RPMI7951 (cell line): Measurements from ENCODE around the gene CPVL. TPM values are rescaled to one million over a fixed set of nuclear protein-coding genes. Genes with fewer than 3 reads are reported as not detected.

Experiments used
- DNase-seq: peaks from one replicate; pipeline ENCODE4 v3.0.0-alpha.2; 2012; ENCODE audit warnings: low read depth
- total RNA-seq: library from RNA; depleted of rRNA; stranded (reverse); fragments of >200 nt; shearing (Covaris generic); gene quantifications from 2 replicates; pipeline ENCODE4 v1.2.3, GENCODE V29; 2014

CPVL gene
- total RNA-seq, 1 experiment from 2014 or later: 3.8 TPM

DNA sequence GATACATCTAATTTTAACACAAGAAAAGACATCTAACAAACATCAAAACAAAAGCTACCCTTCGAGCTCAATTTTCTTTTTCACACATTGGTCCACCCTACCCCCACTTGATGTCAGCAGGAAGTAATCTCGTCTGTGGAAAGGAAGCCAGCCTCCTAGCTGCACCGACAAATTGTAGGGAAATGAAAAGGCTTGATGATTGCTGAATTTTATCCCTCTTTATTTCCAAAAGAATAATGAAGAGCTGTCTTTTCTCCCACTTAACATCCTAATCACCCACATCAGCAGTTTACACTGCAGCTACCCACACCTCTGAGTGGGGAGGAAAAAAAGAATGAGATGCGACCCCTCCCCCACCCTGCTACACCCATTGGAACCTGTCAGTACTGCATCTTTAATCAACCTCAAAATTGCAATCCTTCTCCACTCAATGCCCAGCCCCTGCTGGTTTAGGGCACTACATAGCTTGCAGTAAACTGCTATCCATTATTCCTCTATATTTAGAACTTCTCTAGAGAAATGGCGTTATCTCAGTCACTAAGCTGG is 10.6 kb upstream of the CPVL start:
- no peak for DNase-seq

DNA sequence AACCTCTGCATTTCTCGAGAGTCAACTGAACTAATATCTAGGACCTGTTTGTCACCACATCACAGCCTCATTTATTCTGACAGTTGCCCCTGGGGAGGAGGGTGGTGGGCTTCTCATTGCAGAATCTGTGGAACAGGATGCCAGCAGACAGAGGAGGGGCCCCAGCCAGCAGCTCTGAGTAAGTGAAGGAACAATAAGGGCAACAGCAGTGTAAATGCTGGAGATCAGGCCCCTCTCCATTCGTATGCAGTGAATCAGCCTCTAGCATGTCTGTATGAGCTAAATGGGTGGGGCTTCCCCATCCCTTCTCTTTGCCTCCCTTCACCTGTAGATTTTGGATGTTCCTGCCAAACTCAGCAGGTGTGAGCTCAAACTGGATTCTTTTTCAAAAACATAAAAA is 7.7 kb upstream of the CPVL start:
- no peak for DNase-seq

DNA sequence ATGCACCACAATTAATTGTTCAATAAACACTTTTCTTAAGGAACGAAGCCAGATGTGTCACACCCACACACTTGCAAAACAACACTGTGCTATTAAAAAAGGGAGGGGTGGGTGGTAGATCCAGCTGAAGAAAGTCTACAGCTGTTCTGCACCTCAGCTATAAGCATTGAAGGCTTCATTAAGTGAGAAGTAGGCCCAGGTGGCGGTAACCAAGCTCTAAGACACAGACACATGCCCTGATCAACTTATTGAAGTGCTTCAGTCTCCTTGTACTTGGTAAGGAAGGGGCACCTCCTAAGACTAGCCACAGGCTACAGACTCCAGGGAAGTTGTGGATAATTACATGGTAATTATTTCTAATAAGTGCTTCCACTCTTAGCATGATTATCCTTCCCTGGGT is 4.5 kb upstream of the CPVL start:
- DNase-seq: no peak

DNA sequence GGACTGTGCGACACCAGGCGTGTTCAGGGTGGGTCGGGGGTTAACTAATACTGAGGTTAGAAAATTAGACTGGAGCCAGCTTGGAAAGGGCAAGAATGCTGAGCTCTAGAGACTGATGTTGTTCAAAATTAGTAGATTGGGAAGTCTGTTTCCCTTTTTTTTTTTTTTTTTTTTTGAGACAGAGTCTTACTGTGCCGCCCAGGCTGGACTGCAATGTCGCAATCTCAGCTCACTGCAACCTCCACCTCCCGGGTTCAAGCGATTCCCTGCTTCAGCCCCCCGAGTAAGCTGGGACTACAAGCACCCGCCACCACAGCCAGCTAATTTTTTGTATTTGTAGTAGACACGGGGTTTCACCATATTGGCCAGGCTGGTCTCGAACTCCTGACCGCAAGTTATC is 2.7 kb upstream of the CPVL start:
- DNase-seq: no peak

DNA sequence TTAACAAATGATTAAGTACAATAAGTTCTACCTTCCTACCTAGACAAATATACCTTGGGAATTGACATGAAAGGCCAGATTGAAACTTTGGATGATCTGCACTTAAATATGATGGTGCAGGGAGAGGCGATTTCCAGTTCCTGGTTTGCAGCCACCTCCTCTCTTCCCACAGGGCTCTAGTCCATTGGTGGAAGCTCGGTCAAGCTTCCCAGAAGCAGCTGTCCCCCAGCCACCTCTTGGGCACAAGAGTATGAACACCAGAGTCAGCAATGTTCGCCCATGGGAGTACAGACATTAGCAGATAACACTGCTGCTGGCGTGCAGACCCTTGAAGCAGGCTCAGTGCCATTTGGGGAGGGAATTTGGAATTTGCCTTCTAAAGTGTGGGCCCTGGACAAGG is 1.5 kb upstream of the CPVL start:
- no peak for DNase-seq

DNA sequence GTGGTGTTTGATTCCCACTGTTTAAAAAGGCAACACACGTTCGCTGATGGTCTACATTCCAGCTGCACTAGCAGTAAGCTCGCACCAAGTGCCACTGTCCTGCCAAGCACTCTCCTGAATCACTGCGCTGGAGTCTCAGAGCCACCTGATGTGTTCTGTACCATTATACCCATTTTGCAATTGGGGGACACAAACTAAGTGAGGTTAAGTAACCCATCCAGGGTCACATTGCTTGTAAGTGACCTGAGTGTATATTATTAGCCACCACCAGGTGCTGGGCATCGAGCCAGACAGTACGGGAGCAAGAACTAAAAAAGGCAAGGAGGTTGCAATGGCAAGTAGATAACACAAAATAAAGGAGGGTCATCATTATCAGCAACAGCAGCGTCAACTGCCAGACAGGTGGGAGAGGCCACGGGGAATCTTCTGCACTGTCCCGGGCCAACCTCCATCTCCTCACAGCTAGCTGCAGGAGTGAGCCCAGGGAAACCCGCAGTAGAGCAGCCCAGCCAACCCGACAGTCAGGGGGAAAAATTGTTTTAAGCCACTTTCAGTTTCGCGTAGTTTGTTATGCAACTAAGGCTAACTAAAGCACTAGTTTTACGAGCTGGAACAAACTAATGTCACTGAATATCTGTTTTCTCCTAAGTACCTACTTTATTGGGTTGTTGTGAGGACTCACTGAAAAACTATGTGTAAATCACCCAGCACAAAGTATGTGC is 712 bp upstream of the CPVL start:
- DNase-seq: no peak

DNA sequence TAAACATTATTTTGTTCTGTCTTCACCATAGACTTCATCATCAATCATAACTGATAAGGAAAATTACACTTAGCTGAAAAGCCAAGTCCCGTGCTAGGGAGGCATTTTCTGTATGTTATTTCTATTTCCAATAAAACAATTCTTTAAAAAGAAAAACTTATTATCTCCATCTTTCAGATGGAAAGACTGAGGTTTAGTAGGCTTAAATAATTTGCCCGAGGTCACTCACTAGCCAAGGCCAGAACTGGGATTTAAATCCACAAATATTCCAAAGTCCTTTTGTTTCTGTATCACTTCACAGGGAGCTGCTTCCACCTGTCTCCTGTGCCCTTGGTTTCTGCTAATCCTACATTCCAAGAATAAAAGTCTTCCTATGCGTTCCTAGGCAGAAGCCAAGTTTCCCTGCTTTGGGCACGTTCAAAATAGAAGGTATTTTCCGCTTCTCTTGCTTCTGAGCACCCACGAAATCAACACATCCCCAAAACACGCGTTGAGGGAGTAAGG is 732 bp downstream of the CPVL start:
- no peak for DNase-seq

DNA sequence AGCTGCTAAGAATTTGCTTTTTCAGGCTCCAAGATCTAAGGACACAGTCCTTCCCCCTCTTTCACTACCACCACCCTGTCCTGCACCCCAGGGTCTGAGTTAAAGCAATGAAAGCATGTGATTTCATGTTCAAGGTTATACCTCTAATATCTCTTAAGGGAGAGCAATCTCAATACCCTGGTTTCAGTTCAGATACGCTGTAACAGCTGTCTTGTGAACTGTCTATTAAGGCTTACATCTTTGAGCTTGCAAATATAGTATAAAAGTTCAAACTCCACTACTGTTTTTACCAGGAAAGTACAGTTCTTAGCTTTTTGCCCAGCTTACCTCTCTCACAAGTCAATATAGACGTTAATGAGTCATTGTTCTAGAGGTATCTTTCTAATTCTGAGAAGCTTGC is 2.6 kb downstream of the CPVL start:
- DNase-seq: no peak

DNA sequence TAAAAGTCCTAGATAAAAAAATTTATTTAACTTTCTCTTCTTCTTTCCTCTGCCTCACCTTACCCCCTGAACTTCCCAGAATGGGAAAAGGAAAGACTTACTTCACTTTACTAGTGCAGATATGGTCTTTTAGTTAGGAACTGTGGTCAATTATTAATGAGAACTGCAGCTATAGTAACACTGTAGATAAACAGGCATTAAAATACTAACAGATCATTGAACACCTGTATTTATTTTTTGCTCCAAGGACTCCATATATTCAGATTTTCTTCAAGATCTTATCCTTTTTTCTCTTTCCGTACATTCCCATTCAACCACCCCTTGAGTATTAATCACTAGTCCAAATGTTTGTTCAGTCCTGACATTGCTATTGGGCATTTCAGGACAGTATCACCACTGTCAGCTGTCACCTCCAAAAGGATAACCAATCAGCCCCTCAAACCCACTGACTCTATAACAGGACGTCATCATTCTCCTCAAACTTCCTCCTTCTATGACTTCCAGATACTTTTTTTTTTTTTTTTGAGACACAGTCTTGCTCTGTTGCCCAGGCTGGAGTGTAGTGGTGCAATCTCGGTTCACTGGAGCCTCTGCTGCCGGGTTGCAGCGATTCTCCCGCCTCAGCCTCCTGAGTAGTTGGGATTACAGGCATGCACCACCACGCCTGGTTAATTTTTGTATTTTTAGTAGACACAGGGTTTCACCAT is 4.2 kb downstream of the CPVL start:
- no peak for DNase-seq

DNA sequence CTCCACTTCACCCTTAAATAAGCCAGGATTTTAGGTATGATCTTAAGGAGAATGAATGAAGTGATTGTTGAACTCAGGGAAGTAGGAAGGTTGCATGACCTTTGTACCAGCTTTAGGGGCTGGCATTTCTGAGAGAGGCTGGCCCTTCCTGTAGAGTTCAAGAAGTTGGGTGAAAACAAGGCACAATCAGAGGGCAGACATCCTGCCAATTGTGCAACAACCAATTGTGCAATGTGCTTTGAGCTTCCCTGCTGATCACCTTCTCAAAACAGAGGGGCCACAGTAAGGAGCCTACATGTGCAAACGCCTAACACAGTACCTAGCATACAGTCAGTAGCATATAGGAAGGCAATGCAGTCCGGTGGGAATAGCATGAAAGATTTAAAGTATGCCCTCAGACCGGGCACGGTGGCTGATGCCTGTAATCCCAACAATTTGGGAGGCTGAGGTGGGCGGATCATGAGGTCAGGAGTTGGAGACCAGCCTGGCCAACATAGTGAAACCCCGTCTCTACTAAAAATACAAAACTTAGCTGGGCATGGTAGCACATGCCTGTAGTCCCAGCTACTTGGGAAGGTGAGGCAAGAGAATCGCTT is 5.4 kb downstream of the CPVL start:
- no peak for DNase-seq

DNA sequence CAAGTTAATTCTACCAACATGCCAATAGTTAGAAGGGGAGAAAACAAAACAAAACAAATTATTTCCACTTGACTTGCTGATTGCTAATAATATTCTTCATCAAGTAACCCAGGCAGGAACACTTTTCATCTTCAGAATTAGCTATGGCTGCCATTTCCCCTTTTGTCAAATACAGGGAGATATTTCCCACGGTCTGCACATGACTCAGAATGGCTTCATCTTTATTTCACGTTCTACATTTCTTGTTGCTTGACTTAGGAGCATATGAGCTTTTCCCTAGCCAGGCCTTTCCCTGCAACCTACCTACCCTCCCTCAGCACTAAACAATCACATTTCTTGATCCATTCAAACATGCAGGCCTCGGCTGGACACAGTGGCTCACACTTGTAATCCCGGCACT is 6.5 kb downstream of the CPVL start:
- DNase-seq: peak; percentile 26

DNA sequence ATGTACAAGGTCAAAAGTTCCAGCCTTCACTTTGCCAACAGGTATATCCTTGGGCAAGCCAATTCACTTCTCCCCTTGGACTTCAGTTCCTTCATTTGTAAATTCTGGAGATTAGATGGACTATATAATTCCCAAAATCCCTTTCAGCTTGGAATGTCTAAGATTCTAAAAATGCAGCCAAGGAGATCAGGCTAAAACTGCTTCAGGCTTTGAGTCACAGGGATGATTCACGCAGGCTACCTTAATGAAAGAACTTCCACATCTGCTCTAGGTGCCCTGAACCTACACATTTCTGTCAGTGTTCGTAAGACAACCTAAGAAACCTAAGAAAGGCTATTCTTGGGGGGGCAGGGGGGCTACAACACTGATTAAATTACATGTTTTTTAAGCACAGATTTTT is 7.1 kb downstream of the CPVL start:
- DNase-seq: peak; percentile 50

DNA sequence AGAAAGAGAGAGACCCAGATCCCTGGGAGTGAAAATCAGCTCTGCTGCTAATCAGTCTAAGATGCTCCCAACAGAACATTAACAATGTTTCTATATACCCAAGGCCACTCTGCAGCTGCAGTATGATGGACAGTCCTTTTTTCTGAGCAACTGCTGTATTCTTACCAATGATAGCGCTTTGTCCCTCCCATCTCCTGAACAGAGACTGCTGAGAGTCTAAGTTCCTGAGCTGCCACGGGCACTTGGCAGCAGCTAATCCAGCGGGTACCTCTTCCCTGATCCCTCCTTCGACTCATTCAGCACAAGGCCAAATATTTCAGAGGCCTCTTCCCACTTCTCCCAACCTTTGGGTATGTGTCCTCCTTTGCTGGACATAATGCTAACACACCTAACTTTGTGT is 7.7 kb downstream of the CPVL start:
- no peak for DNase-seq

DNA sequence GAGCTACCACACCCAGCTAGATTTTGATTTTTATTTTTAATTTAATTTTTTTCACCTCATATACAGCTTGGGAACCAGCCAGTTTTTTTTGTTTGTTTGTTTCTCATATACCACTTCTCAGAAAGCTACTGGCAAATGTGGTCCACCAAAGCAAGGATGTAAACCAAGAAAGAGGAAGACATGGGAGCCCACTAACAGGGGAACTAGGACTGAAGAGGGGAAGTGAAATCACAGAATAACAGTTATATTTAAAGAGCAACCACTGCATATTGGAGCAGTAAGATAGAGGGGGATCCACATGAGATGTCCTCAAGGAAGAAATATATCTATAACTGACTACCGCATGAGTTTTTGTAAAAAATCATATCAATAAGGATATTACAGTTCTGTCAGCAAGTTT is 10.5 kb downstream of the CPVL start:
- DNase-seq: no peak

DNA sequence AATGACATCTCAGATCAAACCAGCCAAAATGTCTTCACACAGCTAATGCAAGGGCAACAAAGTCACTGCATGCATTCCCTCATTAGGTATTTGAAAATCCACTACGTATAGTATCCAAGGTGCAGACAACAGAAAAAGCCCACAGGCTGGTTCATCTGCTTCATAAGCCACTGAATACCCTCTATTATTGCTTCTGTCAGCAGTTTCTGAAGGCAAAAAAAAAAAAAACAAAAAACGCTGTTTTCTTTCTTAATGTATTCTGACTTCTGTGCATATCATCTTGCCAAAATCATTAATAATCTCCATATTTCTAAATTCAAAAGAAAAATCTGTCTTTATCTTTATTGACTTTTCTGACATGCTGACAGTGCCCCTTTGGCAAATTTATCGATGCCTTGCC is 13.4 kb downstream of the CPVL start:
- DNase-seq: no peak

DNA sequence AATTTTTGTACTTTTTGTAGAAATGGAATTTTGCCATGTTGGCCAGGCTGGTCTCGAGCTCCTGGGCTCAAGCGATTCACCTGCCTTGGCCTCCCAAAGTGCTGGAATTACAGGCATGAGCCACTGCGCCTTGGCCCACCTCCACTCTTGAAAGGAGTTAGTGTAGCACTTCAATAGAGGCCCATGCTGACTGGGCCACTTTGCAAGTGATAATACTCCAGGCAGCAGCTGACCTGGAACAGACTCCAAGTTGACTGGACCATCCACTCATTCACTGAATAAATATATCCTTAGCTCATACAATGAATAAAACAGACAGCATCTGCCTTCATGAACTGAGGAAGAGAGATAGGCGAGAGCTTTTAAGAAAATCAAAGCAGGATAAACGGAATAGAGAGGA is 14.7 kb downstream of the CPVL start:
- no peak for DNase-seq

DNA sequence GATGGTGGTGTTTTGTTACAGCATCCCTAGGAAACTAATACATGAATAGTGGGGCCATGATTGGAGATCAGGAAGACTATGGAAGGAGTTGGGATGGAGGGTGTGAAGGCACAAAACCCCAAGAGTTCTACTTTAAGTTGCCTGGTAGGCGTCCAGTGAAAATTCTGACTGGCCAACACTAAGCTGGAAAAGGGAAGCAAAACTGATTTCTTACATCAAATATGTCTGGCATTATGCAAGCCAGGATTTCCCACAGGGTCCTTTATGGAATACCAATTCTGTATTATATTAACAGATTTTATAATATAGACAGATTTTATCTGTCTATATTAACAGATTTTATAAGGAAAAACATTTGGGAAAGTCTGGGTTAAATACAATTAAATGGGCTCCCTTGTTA is 16.2 kb downstream of the CPVL start:
- no peak for DNase-seq

DNA sequence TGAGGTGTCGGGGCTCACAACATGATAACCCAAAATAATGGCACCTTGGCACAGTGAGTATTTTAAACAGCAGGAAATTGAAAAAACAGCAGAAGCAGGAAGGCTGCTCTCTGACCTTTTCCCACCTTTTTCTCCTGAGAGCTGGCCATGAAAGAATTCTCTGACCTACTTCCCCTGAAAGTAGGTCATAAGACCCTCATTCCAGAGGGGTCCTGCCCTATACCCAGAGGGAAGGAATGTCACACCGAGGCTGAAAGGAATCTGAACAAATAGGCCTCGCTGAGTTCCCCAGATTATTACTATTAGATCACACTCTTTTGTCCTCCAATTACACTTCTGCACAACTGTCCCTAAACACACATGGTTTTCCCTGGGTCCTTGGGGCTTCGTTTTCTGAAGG is 18.8 kb downstream of the CPVL start:
- DNase-seq: no peak

DNA sequence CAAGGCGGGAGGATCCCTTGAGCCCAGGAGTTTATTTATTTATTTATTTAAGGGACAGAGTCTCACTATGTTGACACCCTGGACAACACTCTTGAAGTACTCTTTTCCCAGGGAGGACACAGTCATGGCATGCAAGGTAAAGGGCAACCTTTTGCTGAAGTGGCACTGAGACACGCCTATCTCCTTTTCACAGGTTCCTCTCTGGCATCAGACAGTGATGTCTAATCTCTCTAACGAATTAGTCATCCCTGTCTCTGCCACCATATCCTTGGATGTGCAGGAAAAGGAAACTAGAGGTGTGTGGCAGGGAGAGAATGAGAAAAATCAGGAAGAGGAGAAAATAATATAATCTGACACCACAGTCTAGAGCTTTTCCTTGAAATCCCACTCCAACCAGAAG is 19.5 kb downstream of the CPVL start:
- DNase-seq: no peak

DNA sequence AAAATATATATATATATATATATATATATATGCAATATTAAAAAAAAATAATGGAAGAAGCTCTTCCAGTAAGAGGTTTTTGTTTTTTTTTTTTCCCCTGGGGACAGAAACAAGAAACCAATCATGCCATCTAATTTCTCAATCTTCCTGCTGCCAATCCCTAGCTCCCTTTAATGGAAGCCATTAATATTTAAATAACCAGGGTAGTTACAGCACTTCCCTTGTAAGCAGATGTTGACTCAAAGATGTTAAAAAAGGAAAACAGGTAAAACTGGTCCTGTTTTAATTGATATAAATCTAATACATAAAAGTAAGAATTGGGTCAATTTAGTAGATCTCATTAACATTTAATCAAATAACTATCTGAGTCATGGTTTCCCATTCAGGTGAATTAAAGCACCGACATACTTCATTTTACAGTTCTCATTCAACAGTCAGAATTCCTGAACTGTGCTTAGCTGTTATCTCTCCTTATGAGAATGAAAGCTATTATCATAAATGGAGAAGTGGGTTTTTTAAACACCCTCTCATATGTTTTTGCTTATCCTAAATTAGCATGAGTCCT is 22.6 kb downstream of the CPVL start:
- DNase-seq: no peak

DNA sequence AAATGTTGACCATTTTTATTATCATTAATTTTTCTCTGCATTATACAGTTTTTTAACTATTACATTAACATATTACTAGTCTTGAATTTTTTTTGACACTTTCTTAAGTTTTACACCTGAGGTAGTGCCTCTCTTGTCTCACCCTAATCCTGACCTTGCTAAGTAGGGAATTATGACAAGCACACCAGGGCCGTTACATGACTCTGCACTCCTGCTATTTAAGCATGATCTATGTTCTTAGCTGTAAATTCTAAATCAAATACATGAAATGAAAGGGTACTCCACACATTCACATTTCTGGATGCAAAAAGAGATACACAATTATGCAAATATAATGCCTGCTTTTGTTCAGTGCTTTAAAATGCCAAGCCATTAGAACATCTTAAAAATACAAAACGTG is 23.6 kb downstream of the CPVL start:
- no peak for DNase-seq

DNA sequence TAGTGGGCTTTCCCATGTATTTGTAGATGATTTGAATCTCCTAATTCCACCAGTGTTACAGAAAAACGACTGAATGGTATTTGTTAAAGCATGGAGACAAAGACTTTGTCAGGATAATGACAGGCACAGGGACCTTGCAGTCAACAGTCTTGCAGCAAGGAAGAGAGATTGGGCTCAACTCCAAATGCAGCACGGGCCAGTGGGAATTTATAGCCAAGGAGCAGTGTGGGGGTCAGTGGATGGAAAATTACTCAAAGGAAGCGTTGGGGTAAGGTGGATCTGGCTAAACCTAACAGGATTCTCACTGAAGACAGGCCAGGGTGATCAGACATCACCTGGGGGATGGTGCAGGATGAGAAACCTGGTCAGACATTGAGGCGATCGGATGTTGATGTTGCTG is 24.3 kb downstream of the CPVL start:
- no peak for DNase-seq

DNA sequence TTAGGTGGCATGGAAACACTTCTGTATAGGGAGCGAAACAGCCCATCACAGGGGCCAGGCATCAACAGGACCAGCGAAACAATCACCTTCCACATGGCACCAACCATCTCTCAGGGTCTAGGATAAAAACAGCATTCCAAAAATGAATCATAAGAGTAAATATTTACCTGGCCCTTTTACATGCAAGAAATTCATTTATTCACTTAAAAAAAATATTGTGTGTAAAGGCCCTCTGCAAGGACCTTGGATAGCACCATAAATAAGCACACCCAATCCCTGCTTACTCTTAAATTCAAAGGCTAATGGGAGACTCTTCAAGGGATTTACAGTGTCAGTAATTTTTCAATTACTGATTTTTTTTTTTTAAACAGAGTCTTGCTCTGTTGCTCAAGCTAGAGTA is 25.4 kb downstream of the CPVL start:
- no peak for DNase-seq
